Osteocyte (in vitro differentiated cells): Measurements from ENCODE around the gene PCDHGA5. TPM values are rescaled to one million over a fixed set of nuclear protein-coding genes. Genes with fewer than 3 reads are reported as not detected.
A peak's percentile ranks its signal among the peaks of the same experiment; 100 is the strongest.
"Not testable (repeated sequence)": the region's sequence is repeated elsewhere in the genome, so short reads cannot be mapped to it uniquely, and the experiment has no call there.

Experiments
- DNase-seq: peaks from one replicate; pipeline ENCODE4 v3.0.0; 2021; ENCODE audit warnings: mixed read lengths; ENCODE audit not compliant: unreplicated experiment; ENCODE audit errors: extremely low spot score
- H3K27ac Mint-ChIP-seq: one replicate; pipeline ENCODE4 v1.8.0; 2021; ENCODE audit warnings: mild to moderate bottlenecking, mixed read lengths; ENCODE audit not compliant: unreplicated experiment
- H3K27me3 Mint-ChIP-seq: one replicate; pipeline ENCODE4 v1.8.0; 2021; ENCODE audit warnings: mixed read lengths; ENCODE audit not compliant: unreplicated experiment
- H3K36me3 Mint-ChIP-seq: one replicate; pipeline ENCODE4 v1.8.0; 2021; ENCODE audit warnings: mixed read lengths; ENCODE audit not compliant: unreplicated experiment
- H3K4me1 Mint-ChIP-seq: one replicate; pipeline ENCODE4 v1.8.0; 2021; ENCODE audit warnings: mixed read lengths; ENCODE audit not compliant: unreplicated experiment
- H3K4me3 Mint-ChIP-seq: one replicate; pipeline ENCODE4 v1.8.0; 2021; ENCODE audit warnings: mild to moderate bottlenecking, moderate library complexity, mixed read lengths; ENCODE audit not compliant: unreplicated experiment
- H3K9me3 Mint-ChIP-seq: one replicate; pipeline ENCODE4 v1.8.0; 2021; ENCODE audit warnings: mixed read lengths; ENCODE audit not compliant: unreplicated experiment
- total RNA-seq: library from RNA; stranded (reverse); gene quantifications from 2 replicates; pipeline ENCODE4 v1.2.1, GENCODE V29; 2021
- TF ChIP-seq, protein P1 (sequence below): fragments of 200-600 bp; sonication (generic); IDR thresholded peaks from 2 replicates; pipeline ENCODE4 v1.5.0; 2021; ENCODE audit warnings: antibody characterized with exemption, mild to moderate bottlenecking, moderate library complexity

PCDHGA5 gene
- total RNA-seq, 1 donor from 2014 or later = 0.13 TPM

DNA sequence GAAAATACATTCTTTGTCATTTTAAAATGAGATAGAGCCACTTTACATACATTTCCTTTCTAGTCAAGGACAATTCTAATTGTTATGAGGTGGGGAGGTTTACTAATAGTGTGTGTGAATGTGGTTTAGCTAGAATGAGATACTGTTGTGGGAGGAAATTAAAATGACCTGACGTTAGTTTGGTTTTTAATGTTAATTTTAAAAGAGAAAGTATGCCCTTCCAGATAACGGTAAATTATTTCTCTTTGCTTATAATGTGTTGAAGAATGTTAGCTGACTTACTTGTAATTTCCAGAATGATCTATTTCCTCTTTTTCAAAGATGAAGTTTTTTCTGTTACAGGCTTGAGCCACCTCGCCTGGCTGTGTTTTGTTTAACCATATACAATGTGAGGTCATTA is 41.7 kb upstream of the PCDHGA5 start:
- Mint-ChIP-seq H3K27me3 (no peaks in the 10 kb centered on the region), H3K27ac (no peak overlapping the region), H3K4me3 (no peak overlapping the region), H3K9me3 (peaks cover 47% of the 10 kb centered on the region), H3K36me3 (peaks cover 42% of the 10 kb centered on the region), H3K4me1 (peaks cover 12% of the 10 kb centered on the region)
- TF ChIP-seq, protein P1, sequence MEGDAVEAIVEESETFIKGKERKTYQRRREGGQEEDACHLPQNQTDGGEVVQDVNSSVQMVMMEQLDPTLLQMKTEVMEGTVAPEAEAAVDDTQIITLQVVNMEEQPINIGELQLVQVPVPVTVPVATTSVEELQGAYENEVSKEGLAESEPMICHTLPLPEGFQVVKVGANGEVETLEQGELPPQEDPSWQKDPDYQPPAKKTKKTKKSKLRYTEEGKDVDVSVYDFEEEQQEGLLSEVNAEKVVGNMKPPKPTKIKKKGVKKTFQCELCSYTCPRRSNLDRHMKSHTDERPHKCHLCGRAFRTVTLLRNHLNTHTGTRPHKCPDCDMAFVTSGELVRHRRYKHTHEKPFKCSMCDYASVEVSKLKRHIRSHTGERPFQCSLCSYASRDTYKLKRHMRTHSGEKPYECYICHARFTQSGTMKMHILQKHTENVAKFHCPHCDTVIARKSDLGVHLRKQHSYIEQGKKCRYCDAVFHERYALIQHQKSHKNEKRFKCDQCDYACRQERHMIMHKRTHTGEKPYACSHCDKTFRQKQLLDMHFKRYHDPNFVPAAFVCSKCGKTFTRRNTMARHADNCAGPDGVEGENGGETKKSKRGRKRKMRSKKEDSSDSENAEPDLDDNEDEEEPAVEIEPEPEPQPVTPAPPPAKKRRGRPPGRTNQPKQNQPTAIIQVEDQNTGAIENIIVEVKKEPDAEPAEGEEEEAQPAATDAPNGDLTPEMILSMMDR = no peak
- no peak for DNase-seq

GRCh38 chr5:141326088-141326854 is 37.7 kb upstream of the PCDHGA5 start:
- TF ChIP-seq, protein P1 = peak; percentile 13
- Mint-ChIP-seq H3K9me3 (peaks cover 29% of the 10 kb centered on the region), H3K36me3 (peaks cover 6% of the 10 kb centered on the region), H3K4me3 (no peak overlapping the region), H3K27me3 (no peaks in the 10 kb centered on the region), H3K27ac (no peak overlapping the region), H3K4me1 (no peaks in the 10 kb centered on the region)
- no peak for DNase-seq

GRCh38 chr5:141328231-141328630 is 35.7 kb upstream of the PCDHGA5 start:
- no peaks in the 10 kb centered on the region for H3K4me1 Mint-ChIP-seq
- no peak overlapping the region for H3K4me3 Mint-ChIP-seq
- H3K27ac Mint-ChIP-seq = no peak overlapping the region
- no peak for DNase-seq
- TF ChIP-seq, protein P1 = no peak
- H3K9me3 Mint-ChIP-seq = peaks cover 25% of the 10 kb centered on the region
- H3K36me3 Mint-ChIP-seq = no peaks in the 10 kb centered on the region
- no peaks in the 10 kb centered on the region for H3K27me3 Mint-ChIP-seq

DNA sequence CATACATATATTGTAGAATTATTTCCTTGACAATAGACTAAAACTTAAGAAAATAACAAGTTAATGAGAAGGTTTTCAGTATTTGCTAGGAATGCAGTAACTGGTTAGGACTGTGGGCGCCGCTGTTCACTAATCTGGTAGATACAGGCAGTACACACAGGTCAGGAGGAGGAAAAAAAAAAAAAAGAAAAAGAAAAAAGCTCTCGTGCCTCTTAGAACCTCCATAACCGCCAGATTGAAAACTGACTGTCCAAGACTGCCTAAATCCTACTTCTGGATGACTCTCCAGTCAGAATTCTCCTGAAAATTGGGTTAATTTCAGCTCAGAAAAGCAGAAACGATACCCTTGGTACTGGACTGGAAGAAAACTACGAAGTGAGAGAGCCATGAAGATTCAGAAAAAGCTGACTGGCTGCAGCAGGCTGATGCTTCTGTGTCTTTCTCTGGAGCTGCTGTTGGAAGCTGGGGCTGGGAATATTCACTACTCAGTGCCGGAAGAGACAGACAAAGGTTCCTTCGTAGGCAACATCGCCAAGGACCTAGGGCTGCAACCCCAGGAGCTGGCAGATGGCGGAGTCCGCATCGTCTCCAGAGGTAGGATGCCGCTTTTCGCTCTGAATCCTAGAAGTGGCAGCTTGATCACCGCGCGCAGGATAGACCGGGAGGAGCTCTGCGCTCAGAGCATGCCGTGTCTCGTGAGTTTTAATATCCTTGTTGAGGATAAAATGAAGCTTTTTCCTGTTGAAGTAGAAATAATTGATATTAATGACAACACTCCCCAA is 33.5 kb upstream of the PCDHGA5 start, which contains the start of gene PCDHGA1:
Gene PCDHGA1, plus strand, starts transcription at position 216 of the 782 bp plus-strand sequence.
- TF ChIP-seq, protein P1 = no peak
- no peaks in the 10 kb centered on the region for H3K4me1 Mint-ChIP-seq
- no peaks in the 10 kb centered on the region for H3K36me3 Mint-ChIP-seq
- no peak within 1 kb of the TSS for H3K4me3 Mint-ChIP-seq
- H3K27ac Mint-ChIP-seq = no peak within 1 kb of the TSS
- H3K9me3 Mint-ChIP-seq = peaks cover 30% of the 10 kb centered on the region
- peaks cover 1% of the 10 kb centered on the region for H3K27me3 Mint-ChIP-seq
- no peak for DNase-seq

- not testable (repeated sequence) for H3K4me1 Mint-ChIP-seq, H3K27me3 Mint-ChIP-seq, H3K27ac Mint-ChIP-seq, H3K36me3 Mint-ChIP-seq, H3K4me3 Mint-ChIP-seq, DNase-seq
- H3K9me3 Mint-ChIP-seq = peaks cover 42% of the 10 kb centered on the region
Observed at GRCh38 chr5:141332571-141332970, 31.4 kb upstream of the PCDHGA5 start.
